ENCODE data around the gene ANKS4B. TPM values are rescaled to one million over a fixed set of nuclear protein-coding genes. Genes with fewer than 3 reads are reported as not detected.
A peak's percentile ranks its signal among the peaks of the same experiment; 100 is the strongest.
"Not testable (repeated sequence)": the region's sequence is repeated elsewhere in the genome, so short reads cannot be mapped to it uniquely, and the experiment has no call there.

Gene ANKS4B
- total RNA-seq, 1 donor from 2014 or later: 0.72 TPM

- not testable (repeated sequence) for DNase-seq (ENCODE audit: low spot score)
Measured at GRCh38 chr16:21289789-21290188, 56.3 kb downstream of the ANKS4B start.

- DNase-seq (ENCODE audit: low spot score): peak; percentile 100
Measured at GRCh38 chr16:21300309-21301167, 67.0 kb downstream of the ANKS4B start.

GRCh38 chr16:21301168-21301894 is 67.8 kb downstream of the ANKS4B start:
- DNase-seq (ENCODE audit: low spot score): peak; percentile 79

- no peak for DNase-seq (ENCODE audit: low spot score)
Measured at GRCh38 chr16:21301895-21302291, 68.4 kb downstream of the ANKS4B start.

- no peak for DNase-seq (ENCODE audit: low spot score)
Measured at GRCh38 chr16:21302454-21302853, 69.0 kb downstream of the ANKS4B start.

GRCh38 chr16:21302898-21303528 is 69.5 kb downstream of the ANKS4B start:
- peak; percentile 75 for DNase-seq (ENCODE audit: low spot score)

Other genes with a start within 250 kb of the ANKS4B start
- gene DNAH3, start 82.9 kb upstream of the ANKS4B start, total RNA-seq (ENCODE audit: insufficient read depth, low replicate concordance): 1.4 TPM
- gene LDAF1, start 75.0 kb upstream of the ANKS4B start, total RNA-seq (ENCODE audit: insufficient read depth, low replicate concordance): 155 TPM
- not detected for gene ZP2, start 22.1 kb upstream of the ANKS4B start, total RNA-seq (ENCODE audit: insufficient read depth, low replicate concordance)
- 29.4 TPM for gene CRYM, start 44.6 kb downstream of the ANKS4B start, total RNA-seq (ENCODE audit: insufficient read depth, low replicate concordance)